K562 (cell line): ENCODE data around the gene CDK5R1. TPM values are rescaled to one million over a fixed set of nuclear protein-coding genes. Genes with fewer than 3 reads are reported as not detected.

ENCODE experiments used
- ATF7 ChIP-seq: fragments of 450-650 bp; IDR thresholded peaks from 2 replicates; pipeline ENCODE4 v1.7.1; 2014; ENCODE audit warnings: mild to moderate bottlenecking, moderate library complexity
- HNRNPUL1 ChIP-seq: fragments of 200-400 bp; formaldehyde crosslinking; IDR thresholded peaks from 2 replicates; pipeline ENCODE4 v1.6.1; 2017; ENCODE audit warnings: low read length
- KDM4B ChIP-seq, 2 experiments: fragments of 450-650 bp in 1 of 2; sonication (generic) in 1 of 2; IDR thresholded peaks; 2 replicates each; pipeline ENCODE4 v1.6.1; 2016 to 2017; ENCODE audit warnings: borderline replicate concordance in 2 of 2, antibody characterized with exemption in 1 of 2, low read depth in 1 of 2, mild to moderate bottlenecking in 1 of 2
- KHSRP ChIP-seq: fragments of 450-650 bp; IDR thresholded peaks from 2 replicates; pipeline ENCODE4 v1.6.1; 2017
- KLF10 ChIP-seq: fragments of 250-450 bp; sonication (Bioruptor Pico); IDR thresholded peaks from 2 replicates; pipeline ENCODE4 v1.6.1; 2021; ENCODE audit warnings: matching md5 sums
- MBD2 ChIP-seq: sonication (generic); IDR thresholded peaks from 2 replicates; pipeline ENCODE4 v1.6.1; 2016; ENCODE audit warnings: low read depth, borderline replicate concordance
- MIER1 ChIP-seq: fragments of 450-650 bp; IDR thresholded peaks from 2 replicates; pipeline ENCODE4 v1.6.1; 2016; ENCODE audit warnings: antibody characterized with exemption, mild to moderate bottlenecking, low read depth
- MTF1 ChIP-seq: fragments of 250-450 bp; sonication (Bioruptor Pico); IDR thresholded peaks from 2 replicates; pipeline ENCODE4 v1.9.0; 2021; ENCODE audit warnings: moderate library complexity, mild to moderate bottlenecking, inconsistent platforms, borderline replicate concordance
- MYNN ChIP-seq, 2 experiments: sonication (generic); formaldehyde crosslinking in 1 of 2; IDR thresholded peaks; 2 replicates each; pipeline versions ENCODE4 v1.5.0 to v1.6.1; 2016 to 2020; ENCODE audit warnings: antibody characterized with exemption in 1 of 2, missing genetic modification reagents in 1 of 2
- NFRKB ChIP-seq: fragments of 450-650 bp; IDR thresholded peaks from 2 replicates; pipeline ENCODE4 v1.6.1; 2016; ENCODE audit warnings: low read depth
- PURB ChIP-seq: sonication (generic); formaldehyde crosslinking; IDR thresholded peaks from 2 replicates; pipeline ENCODE4 v1.9.0; 2021; ENCODE audit warnings: low read depth, mild to moderate bottlenecking, missing genetic modification reagents
- RAD51 ChIP-seq: fragments of 450-650 bp; IDR thresholded peaks from 2 replicates; pipeline ENCODE4 v1.7.1; 2016; ENCODE audit warnings: low read depth, mild to moderate bottlenecking, borderline replicate concordance
- RB1 ChIP-seq: fragments of 450-650 bp; IDR thresholded peaks from 2 replicates; pipeline ENCODE4 v1.6.1; 2017; ENCODE audit warnings: low read depth, mild to moderate bottlenecking
- RBM25 ChIP-seq: fragments of 200-400 bp; formaldehyde crosslinking; IDR thresholded peaks from 2 replicates; pipeline ENCODE4 v1.6.1; 2018; ENCODE audit warnings: low read length, low read depth, moderate library complexity; ENCODE audit not compliant: severe bottlenecking
- SMARCB1 ChIP-seq: IDR thresholded peaks from 2 replicates; pipeline ENCODE4 v1.6.1; 2011; ENCODE audit warnings: improper control_type of control experiment, low read depth; ENCODE audit not compliant: insufficient read length
- SUPT5H ChIP-seq: fragments of 450-650 bp; IDR thresholded peaks from 2 replicates; pipeline ENCODE4 v1.6.1; 2016
- ZBTB8A ChIP-seq: fragments of 450-650 bp; IDR thresholded peaks from 2 replicates; pipeline ENCODE4 v1.6.1; 2018; ENCODE audit warnings: mild to moderate bottlenecking, moderate library complexity; ENCODE audit not compliant: partially characterized antibody
- ZNF224 ChIP-seq: sonication (generic); formaldehyde crosslinking; IDR thresholded peaks from 2 replicates; pipeline ENCODE4 v1.8.0; 2022; ENCODE audit warnings: mild to moderate bottlenecking, missing genetic modification reagents
- ZNF707 ChIP-seq: fragments of 250-450 bp; sonication (Bioruptor Pico); conservative IDR thresholded peaks from 2 replicates; pipeline ENCODE4 v1.8.0; 2022; ENCODE audit warnings: inconsistent platforms, mild to moderate bottlenecking, moderate library complexity
- polyA plus RNA-seq, 8 experiments: library from polyadenylated mRNA; depleted of rRNA in 4 of 8; stranded (reverse) in 5 of 8; unstranded in 3 of 8; fragments of >200 nt; fragmentation: Nextera tagmentation in 2 of 8; fragmentation: Illumina TruSeq in 1 of 8; extraction: Ambion mirVana in 2 of 8; extraction: Trizol in 1 of 8; gene quantifications; 2 replicates each; pipeline versions ENCODE4 v1.2.1 to v1.2.3, GENCODE V29; 2011 to 2014; ENCODE audit warnings: inconsistent platforms in 1 of 8, missing spikeins in 1 of 8
- total RNA-seq, 7 experiments: library from RNA; depleted of rRNA in 6 of 7; stranded (reverse); fragments of >200 nt in 6 of 7; fragmentation: Illumina TruSeq in 2 of 7; extraction: Trizol in 2 of 7; gene quantifications; 2 replicates each; pipeline versions ENCODE4 v1.2.1 to v1.2.3, GENCODE V29; 2011 to 2021; ENCODE audit warnings: low replicate concordance in 1 of 7
- TF ChIP-seq, protein P1 (sequence below): fragments of 250-450 bp; sonication (Bioruptor Pico); IDR thresholded peaks from 2 replicates; pipeline ENCODE4 v1.8.0; 2022; ENCODE audit warnings: inconsistent platforms, mild to moderate bottlenecking, moderate library complexity, borderline replicate concordance
- TF ChIP-seq, protein P2 (sequence below): IDR thresholded peaks from 2 replicates; pipeline ENCODE4 v1.6.1; 2011; ENCODE audit not compliant: insufficient read length; ENCODE audit errors: extremely low read depth

Gene CDK5R1
- total and polyA plus RNA-seq, 9 of the 15 experiments (the other 6 are each of a cell fraction or from before 2014, with no cell fraction given), result 0.10 to 4.8 (median 2.3) TPM

DNA sequence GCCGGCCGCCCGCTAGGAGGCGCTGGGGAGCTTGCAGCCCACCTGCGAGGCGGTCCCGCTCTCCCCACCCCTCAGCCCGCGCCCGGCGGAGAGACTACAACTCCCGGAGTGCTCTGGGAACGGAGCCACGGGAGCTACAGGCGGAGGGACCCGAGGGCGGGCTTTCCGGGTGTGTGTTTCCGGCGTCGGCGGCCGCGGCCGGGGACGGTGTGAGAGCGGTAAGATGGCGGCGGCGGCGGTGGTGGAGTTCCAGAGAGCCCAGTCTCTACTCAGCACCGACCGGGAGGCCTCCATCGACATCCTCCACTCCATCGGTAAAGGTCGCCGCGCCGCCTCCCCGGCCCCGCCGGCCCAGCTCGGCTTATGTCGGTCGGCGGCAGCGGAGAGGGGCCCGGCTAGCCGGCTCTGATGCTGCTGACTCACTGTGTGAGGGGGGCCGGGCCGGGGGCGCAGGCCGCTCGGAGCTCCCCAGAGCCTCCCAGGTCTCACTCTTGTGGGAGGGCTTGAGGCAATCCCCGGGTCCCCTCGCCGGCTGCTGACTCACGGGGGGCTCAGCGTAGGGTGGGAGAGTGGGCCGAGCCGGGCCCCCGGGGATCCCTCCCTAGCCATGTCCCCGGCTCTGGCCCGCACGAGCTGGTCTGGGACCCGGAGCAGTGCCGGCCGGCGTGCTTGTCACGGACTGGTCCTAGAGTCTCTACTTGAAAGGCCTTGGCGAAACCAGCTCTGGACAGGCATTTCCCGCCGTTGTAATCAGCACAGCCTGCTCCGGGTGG, 42.3 kb upstream of the CDK5R1 start, which contains the start of gene PSMD11 (continued):
- TF ChIP-seq MIER1, result no peak
- TF ChIP-seq ATF7, result peak; percentile 86
- TF ChIP-seq, protein P1, sequence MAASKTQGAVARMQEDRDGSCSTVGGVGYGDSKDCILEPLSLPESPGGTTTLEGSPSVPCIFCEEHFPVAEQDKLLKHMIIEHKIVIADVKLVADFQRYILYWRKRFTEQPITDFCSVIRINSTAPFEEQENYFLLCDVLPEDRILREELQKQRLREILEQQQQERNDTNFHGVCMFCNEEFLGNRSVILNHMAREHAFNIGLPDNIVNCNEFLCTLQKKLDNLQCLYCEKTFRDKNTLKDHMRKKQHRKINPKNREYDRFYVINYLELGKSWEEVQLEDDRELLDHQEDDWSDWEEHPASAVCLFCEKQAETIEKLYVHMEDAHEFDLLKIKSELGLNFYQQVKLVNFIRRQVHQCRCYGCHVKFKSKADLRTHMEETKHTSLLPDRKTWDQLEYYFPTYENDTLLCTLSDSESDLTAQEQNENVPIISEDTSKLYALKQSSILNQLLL (CRISPR knock-in tag), result no peak
- peak; percentile 84 for TF ChIP-seq SUPT5H
- peak; percentile 26 for TF ChIP-seq SMARCB1
- TF ChIP-seq KDM4B (IDR thresholded peaks at IDR 0.05; ENCODE audit: borderline replicate concordance in 2 of 2, low read depth in 1 of 2), result peak in 1 of 2 experiments; percentile 98; a peak in 1 of 4 replicates
- no peak for TF ChIP-seq ZBTB8A
- peak; percentile 95 for TF ChIP-seq NFRKB
- no peak for TF ChIP-seq MTF1
- TF ChIP-seq KLF10 (CRISPR knock-in tag), result no peak
- TF ChIP-seq MYNN (IDR thresholded peaks at IDR 0.05), result peak; percentile 61; the same call in 1 of the 2 replicates
- TF ChIP-seq MYNN (CRISPR knock-in tag; IDR thresholded peaks at IDR 0.05), result no peak
- TF ChIP-seq RB1, result peak; percentile 96
- TF ChIP-seq, protein P2, sequence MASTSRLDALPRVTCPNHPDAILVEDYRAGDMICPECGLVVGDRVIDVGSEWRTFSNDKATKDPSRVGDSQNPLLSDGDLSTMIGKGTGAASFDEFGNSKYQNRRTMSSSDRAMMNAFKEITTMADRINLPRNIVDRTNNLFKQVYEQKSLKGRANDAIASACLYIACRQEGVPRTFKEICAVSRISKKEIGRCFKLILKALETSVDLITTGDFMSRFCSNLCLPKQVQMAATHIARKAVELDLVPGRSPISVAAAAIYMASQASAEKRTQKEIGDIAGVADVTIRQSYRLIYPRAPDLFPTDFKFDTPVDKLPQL, result no peak
- no peak for TF ChIP-seq HNRNPUL1
- TF ChIP-seq PURB (CRISPR knock-in tag), result no peak
- no peak for TF ChIP-seq ZNF707
- TF ChIP-seq MBD2, result peak; percentile 89
- TF ChIP-seq RAD51, result 0 out of 2 replicates have a peak, but pooled peaks have one; percentile 6
- TF ChIP-seq ZNF224 (CRISPR knock-in tag), result no peak
- no peak for TF ChIP-seq KHSRP
- peak; percentile 7 for TF ChIP-seq RBM25
